Measurements from ENCODE around the gene KCNN1. TPM values are rescaled to one million over a fixed set of nuclear protein-coding genes. Genes with fewer than 3 reads are reported as not detected.

KCNN1 gene
- total and polyA plus RNA-seq, 2 of the 13 experiments (the other 11 are each of a cell fraction or from before 2014, with no cell fraction given), result 0.04 TPM; not detected in 1

GRCh38 chr19:18029617-18030338 is 62.9 kb downstream of the KCNN1 start:
- no peaks in the 10 kb centered on the region for H3K36me3 ChIP-seq (replicated peaks in 1 of 2; ENCODE audit: control insufficient read depth in 1 of 2, insufficient read depth in 2 of 2, low read length in 2 of 2)
- ChIA-PET POLR2A (interaction anchor here (0.7 to 2.6 kb wide), 5 partner anchors 9 to 16 kb away, joined by 3 to 8 read pairs (median 4); no protein-coding TSS in a partner anchor), CTCF (ENCODE audit: low intra/inter-chr PET ratio, low total read pairs) (no interaction called here)
- in situ Hi-C loops (cut with HindIII; ENCODE audit: extremely low pct_ligation_motif_present, low pct_unique_long_range_greater_than_20kb), result no loop called here
- H3K27ac ChIP-seq (ENCODE audit: extremely low read length, insufficient read depth, low read length), result no peak overlapping the region
- ATAC-seq, result peak; percentile 84
- BruUV-seq (replicated peaks), result no TSS peak
- H3K27me3 ChIP-seq (ENCODE audit: control insufficient read depth in 1 of 2, insufficient read depth in 2 of 2, low read length in 2 of 2), result peaks cover 0 to 3% of the 10 kb centered on the region in 2 experiments; a peak in 1 of 5 replicates
- peak; percentile 30 for FAIRE-seq
- intact Hi-C loops (cut with micrococcal nuclease; ENCODE audit: unreplicated experiment), result no loop called here
- H4K20me1 ChIP-seq (ENCODE audit: insufficient read depth, low read length), result no peaks in the 10 kb centered on the region
- peak; percentile 79 for DNase-seq (ENCODE audit: low spot score)
- WGBS (ENCODE audit: low lambda C conversion rate), result no CpG with 5 or more reads among the region's 8 CpGs
- H3K4me3 ChIP-seq (replicated peaks in 1 of 3; ENCODE audit: insufficient read depth in 1 of 3, low read depth in 2 of 3, low read length in 3 of 3), result peak overlapping the region in 1 of 3 experiments; percentile 27; a peak in 1 of 6 replicates
- H2AFZ ChIP-seq (ENCODE audit: low read length), result no peak overlapping the region
- H3K9ac ChIP-seq (ENCODE audit: insufficient read depth, low read depth, low read length), result 0 out of 2 replicates have a peak overlapping the region, but pooled peaks have one; percentile 5
- H3K4me1 ChIP-seq (ENCODE audit: insufficient read depth, low read length), result peaks cover 24% of the 10 kb centered on the region
- H3K4me2 ChIP-seq (ENCODE audit: low read depth, low read length), result peak overlapping the region; percentile 42
- H3K9me3 ChIP-seq (ENCODE audit: low read length), result no peaks in the 10 kb centered on the region
- H3K79me2 ChIP-seq (ENCODE audit: insufficient read depth, low read length), result no peaks in the 10 kb centered on the region
- TF ChIP-seq ZNF589 (CRISPR knock-in tag; conservative IDR thresholded peaks at IDR 0.05) (no peak), TERF1 (CRISPR knock-in tag; IDR thresholded peaks at IDR 0.05) (no peak), ZNF335 (CRISPR knock-in tag; IDR thresholded peaks at IDR 0.05) (no peak), ZBTB26 (CRISPR knock-in tag; IDR thresholded peaks at IDR 0.05; ENCODE audit: borderline replicate concordance) (no peak), SNAPC2 (CRISPR knock-in tag; IDR thresholded peaks at IDR 0.05) (no peak), ZNF253 (CRISPR knock-in tag; IDR thresholded peaks at IDR 0.05; ENCODE audit: borderline replicate concordance) (no peak), NFE2L1 (CRISPR knock-in tag; IDR thresholded peaks at IDR 0.05; ENCODE audit: borderline replicate concordance) (no peak), ZNF703 (CRISPR knock-in tag; IDR thresholded peaks at IDR 0.05; ENCODE audit: borderline replicate concordance) (no peak), ZNF672 (CRISPR knock-in tag; IDR thresholded peaks at IDR 0.05) (no peak), NFYB (CRISPR knock-in tag; IDR thresholded peaks at IDR 0.05) (no peak), ZNF670 (CRISPR knock-in tag; IDR thresholded peaks at IDR 0.05; ENCODE audit: borderline replicate concordance) (0 out of 2 replicates have a peak, but pooled peaks have one; percentile 32), ZNF784 (CRISPR knock-in tag; IDR thresholded peaks at IDR 0.05; ENCODE audit: borderline replicate concordance) (no peak), POLR2AphosphoS2 (IDR thresholded peaks at IDR 0.05; ENCODE audit: low read depth, low read length) (no peak), IKZF4 (CRISPR knock-in tag; IDR thresholded peaks at IDR 0.05; ENCODE audit: borderline replicate concordance, low read depth, not compliant biosample characterization) (no peak), TP53 (CRISPR knock-in tag; conservative IDR thresholded peaks at IDR 0.05) (no peak), ZNF558 (CRISPR knock-in tag; IDR thresholded peaks at IDR 0.05; ENCODE audit: borderline replicate concordance) (no peak), ZSCAN21 (CRISPR knock-in tag; IDR thresholded peaks at IDR 0.05; ENCODE audit: borderline replicate concordance) (no peak)
